ENCODE results near the gene TRAM1L1. TPM values are rescaled to one million over a fixed set of nuclear protein-coding genes. Genes with fewer than 3 reads are reported as not detected.

The TRAM1L1 gene
- total and polyA plus RNA-seq, 9 of the 15 experiments (the other 6 are each of a cell fraction or from before 2014, with no cell fraction given): 0.07 to 0.19 (median 0.13) TPM; not detected in 5

DNA sequence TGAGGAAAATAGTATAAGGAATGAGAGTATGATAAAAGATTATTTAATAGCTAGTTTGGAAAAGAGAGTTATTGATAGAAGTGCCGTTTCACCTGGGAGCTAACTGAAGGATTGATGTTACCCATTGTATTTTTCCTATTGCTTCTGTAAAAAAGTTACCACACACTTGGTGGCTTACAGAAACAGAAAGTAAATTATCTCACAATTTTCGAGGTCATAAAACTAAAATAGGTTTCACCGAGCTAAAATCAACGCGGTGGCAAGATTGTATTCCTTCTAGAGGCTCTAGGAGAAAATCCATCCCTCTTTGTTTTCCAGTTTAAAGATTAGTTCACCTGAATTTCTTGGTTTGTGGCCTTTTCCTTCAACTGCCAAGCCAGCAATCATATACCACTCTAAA is 11.1 kb upstream of the TRAM1L1 start (continued):
- TF ChIP-seq GTF3C2 (IDR thresholded peaks at IDR 0.05; ENCODE audit: borderline replicate concordance, extremely low read depth, insufficient read length) (no peak), MAFK (IDR thresholded peaks at IDR 0.05; ENCODE audit: low read length) (no peak), ZNF395 (CRISPR knock-in tag; IDR thresholded peaks at IDR 0.05) (no peak), PATZ1 (CRISPR knock-in tag; IDR thresholded peaks at IDR 0.05; ENCODE audit: borderline replicate concordance) (no peak), PHF20 (IDR thresholded peaks at IDR 0.05; ENCODE audit: partially characterized antibody) (no peak), ZNF224 (CRISPR knock-in tag; IDR thresholded peaks at IDR 0.05) (no peak), ZNF23 (CRISPR knock-in tag; IDR thresholded peaks at IDR 0.05) (no peak), CBFB (CRISPR knock-in tag; IDR thresholded peaks at IDR 0.05) (no peak), CEBPB (tag; IDR thresholded peaks at IDR 0.05) (no peak)
